ENCODE results near the gene METTL27. TPM values are rescaled to one million over a fixed set of nuclear protein-coding genes. Genes with fewer than 3 reads are reported as not detected.

The METTL27 gene
- total RNA-seq, 4 donors from 2014 or later, result 2.6 to 29.5 (median 5.1) TPM

DNA sequence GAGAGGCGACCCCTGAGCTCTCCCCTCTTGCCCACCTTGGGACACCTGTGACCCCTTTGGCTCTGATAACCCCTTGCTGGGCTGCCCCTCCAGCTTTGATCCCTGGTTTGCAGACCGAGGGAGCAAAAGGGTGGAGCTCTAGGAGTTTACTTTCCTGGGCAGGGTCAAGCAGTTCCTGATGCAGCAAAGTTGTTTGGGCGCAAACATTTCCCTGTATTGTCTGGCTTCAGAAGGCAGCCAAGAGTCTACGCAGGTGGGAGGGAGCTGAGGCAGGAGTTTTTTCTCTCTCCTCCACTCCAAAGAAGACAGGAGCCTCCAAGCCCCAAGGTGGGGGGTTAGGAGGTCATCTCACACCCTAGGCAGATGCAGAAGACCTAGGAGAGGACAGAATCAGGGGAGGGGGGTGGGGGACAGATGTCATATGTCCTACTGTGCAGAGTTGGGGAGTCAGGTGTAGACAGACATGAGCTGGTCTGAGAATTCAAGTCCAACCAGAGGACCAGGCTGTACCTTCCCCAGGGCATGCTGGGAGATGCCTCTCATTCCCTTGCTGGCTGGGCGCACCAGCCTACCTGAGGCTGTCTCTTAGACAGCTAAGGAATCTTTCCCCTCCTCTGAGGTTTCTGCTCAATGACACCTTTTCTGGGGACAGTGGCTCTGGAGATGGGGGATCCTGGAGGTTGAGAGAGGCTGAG is 39.2 kb upstream of the METTL27 start:
- no peak for TF ChIP-seq POLR2A (IDR thresholded peaks at IDR 0.05)
- TF ChIP-seq, protein P1, sequence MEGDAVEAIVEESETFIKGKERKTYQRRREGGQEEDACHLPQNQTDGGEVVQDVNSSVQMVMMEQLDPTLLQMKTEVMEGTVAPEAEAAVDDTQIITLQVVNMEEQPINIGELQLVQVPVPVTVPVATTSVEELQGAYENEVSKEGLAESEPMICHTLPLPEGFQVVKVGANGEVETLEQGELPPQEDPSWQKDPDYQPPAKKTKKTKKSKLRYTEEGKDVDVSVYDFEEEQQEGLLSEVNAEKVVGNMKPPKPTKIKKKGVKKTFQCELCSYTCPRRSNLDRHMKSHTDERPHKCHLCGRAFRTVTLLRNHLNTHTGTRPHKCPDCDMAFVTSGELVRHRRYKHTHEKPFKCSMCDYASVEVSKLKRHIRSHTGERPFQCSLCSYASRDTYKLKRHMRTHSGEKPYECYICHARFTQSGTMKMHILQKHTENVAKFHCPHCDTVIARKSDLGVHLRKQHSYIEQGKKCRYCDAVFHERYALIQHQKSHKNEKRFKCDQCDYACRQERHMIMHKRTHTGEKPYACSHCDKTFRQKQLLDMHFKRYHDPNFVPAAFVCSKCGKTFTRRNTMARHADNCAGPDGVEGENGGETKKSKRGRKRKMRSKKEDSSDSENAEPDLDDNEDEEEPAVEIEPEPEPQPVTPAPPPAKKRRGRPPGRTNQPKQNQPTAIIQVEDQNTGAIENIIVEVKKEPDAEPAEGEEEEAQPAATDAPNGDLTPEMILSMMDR (IDR thresholded peaks at IDR 0.05), result no peak
- no peak for TF ChIP-seq POLR2AphosphoS5 (IDR thresholded peaks at IDR 0.05)
- no peak for TF ChIP-seq EP300 (IDR thresholded peaks at IDR 0.05; ENCODE audit: low read depth)
- 39% methylated on average over 5 of the region's 5 CpGs; no CpG with 5 or more reads in 1 of the 2 donors for WGBS, 2 donors (ENCODE audit: low coverage in 1 of 2)
- intact Hi-C loops (cut with DNase I; ENCODE audit: low total_unique reads), result no loop called here

DNA sequence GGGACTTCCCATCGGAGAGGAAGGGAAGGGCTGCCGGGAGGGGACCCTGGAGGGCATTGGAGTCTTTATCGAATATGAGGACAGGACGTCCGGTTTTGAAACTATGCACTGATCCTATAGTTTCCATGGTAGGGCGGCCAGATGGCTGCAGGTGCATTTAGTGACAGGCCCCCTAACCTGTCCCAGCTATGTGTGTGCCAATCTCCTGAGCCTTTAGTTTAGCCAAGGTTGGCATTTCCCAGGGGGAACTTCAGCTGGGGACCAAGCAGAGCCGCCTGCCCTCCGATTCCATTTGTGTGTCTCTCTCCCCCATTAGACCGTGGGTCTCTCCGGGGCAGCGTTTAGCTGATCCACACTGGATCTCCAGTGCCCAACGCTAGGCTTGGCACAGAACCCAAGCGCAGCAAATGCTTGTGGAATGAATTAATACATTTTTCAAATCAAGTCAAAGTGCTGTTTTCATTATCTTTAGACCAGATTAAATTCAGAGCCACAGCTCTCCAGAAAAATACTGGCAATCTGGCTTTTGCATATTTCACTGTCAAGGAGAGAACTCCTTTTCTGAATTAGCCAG is 38.5 kb upstream of the METTL27 start:
- peaks cover 5 to 11% (median 10%) of the 10 kb centered on the region in 4 donors for H3K4me1 ChIP-seq
- no peak for DNase-seq
- 78% methylated on average over 13 of the region's 13 CpGs; no CpG with 5 or more reads in 1 of the 2 donors for WGBS, 2 donors (ENCODE audit: low coverage in 1 of 2)
- H3K27me3 ChIP-seq, result no peaks in the 10 kb centered on the region
- no peaks in the 10 kb centered on the region for H3K36me3 ChIP-seq
- H3K27ac ChIP-seq, result peak overlapping the region; percentile 5 to 53 (median 21)
- H3K4me3 ChIP-seq, result no peak overlapping the region
- intact Hi-C loops (cut with DNase I; ENCODE audit: low total_unique reads) (no loop called here), in situ Hi-C loops (cut with MboI; ENCODE audit: low pct_ligation_motif_present in 1 of 4, low pct_unique_long_range_greater_than_20kb in 1 of 4, low sequenced_read_pairs in 3 of 4) (loop anchor here in 1 of 4 donors (25.0 kb wide), 1 partner anchor 131 kb away; no protein-coding TSS in a partner anchor)
- H3K9me3 ChIP-seq, result no peaks in the 10 kb centered on the region
- TF ChIP-seq EP300 (IDR thresholded peaks at IDR 0.05; ENCODE audit: low read depth), result no peak

More for the DNA sequence above, 39.2 kb upstream of the METTL27 start:
- peaks cover 5 to 16% (median 13%) of the 10 kb centered on the region in 4 donors for H3K4me1 ChIP-seq
- DNase-seq, result peak; percentile 32
- in situ Hi-C loops (cut with MboI; ENCODE audit: low pct_ligation_motif_present in 1 of 4, low pct_unique_long_range_greater_than_20kb in 1 of 4, low sequenced_read_pairs in 3 of 4), result loop anchor here in 1 of 4 donors (25.0 kb wide), 1 partner anchor 131 kb away; no protein-coding TSS in a partner anchor
- H3K36me3 ChIP-seq, result no peaks in the 10 kb centered on the region
- no peaks in the 10 kb centered on the region for H3K27me3 ChIP-seq
- H3K27ac ChIP-seq, result peak overlapping the region in 3 of 4 donors; percentile 5 to 53 (median 28)
- H3K4me3 ChIP-seq, result no peak overlapping the region
- H3K9me3 ChIP-seq, result no peaks in the 10 kb centered on the region

DNA sequence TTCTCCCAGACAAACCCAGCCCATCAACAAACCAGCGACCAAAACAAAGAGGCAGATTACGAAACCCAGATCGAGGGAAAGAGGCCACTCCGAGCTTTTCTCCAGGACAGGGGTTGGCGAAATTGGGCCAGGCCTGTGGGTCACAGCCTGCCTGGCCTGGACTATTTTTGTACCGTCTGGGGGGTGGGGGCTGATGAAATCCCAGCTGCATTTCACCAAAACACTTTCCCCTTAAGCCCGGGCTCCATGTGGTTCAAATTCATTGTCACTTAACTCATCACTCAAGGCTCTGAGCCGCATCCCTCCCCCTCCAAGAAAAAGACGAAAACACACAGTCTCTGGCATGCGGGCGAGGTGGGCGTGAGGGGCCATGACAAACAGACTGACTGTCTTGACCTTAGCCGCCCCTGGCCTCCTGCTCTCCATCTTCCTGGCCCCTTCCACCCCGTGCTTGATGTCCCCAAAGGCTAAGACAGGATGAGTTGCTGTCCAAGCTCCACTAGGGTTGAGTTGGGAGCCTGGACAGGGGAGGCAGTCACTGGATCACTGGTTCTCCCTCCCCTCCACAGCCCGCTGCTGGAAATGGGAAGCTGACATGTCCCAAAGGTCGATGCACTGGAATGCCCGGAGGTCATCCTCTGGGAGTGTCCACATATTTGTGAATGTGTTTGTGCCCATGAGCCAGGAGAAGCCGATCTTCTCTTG is 37.8 kb upstream of the METTL27 start:
- H3K9me3 ChIP-seq, result no peaks in the 10 kb centered on the region
- no peaks in the 10 kb centered on the region for H3K36me3 ChIP-seq
- H3K27ac ChIP-seq, result peak overlapping the region in 3 of 4 donors; percentile 3 to 53 (median 28)
- no peak for DNase-seq
- no peaks in the 10 kb centered on the region for H3K27me3 ChIP-seq
- TF ChIP-seq POLR2AphosphoS5 (IDR thresholded peaks at IDR 0.05), result no peak
- no peak overlapping the region for H3K4me3 ChIP-seq
- WGBS, 2 donors (ENCODE audit: low coverage in 1 of 2), result 76% methylated on average over 18 of the region's 18 CpGs; no CpG with 5 or more reads in 1 of the 2 donors
- intact Hi-C loops (cut with DNase I; ENCODE audit: low total_unique reads) (no loop called here), in situ Hi-C loops (cut with MboI; ENCODE audit: low pct_ligation_motif_present in 1 of 4, low pct_unique_long_range_greater_than_20kb in 1 of 4, low sequenced_read_pairs in 3 of 4) (loop anchor here (10.0 to 25.0 kb wide), 2 partner anchors 132 to 145 kb away; partner anchors contain the start of gene ELN (in 3 of the 4))
- peaks cover 5 to 11% (median 10%) of the 10 kb centered on the region in 4 donors for H3K4me1 ChIP-seq

DNA sequence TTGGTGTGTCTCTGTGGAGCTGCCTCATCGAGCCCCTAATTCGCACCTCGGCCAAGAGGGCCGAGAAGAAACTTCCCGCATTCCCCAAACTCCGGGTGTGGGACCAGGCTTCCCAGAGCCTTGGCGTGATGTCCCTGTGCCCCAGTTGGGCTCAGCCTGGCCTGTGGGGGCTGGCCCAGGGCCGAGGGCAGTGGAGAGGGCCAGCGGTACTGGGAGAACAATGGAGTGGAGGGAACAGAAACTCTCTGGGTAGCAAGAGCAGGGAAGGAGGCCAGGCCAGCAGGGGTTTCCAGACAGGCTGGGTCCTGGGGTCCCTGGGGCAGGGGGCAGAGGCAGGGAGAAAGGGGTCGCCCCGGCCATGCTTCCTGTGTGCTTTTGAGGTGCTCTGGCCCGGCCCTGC is 34.7 kb upstream of the METTL27 start:
- H3K27me3 ChIP-seq, result no peaks in the 10 kb centered on the region
- no peaks in the 10 kb centered on the region for H3K9me3 ChIP-seq
- H3K27ac ChIP-seq, result no peak overlapping the region
- H3K4me1 ChIP-seq, result peaks cover 5 to 12% (median 11%) of the 10 kb centered on the region in 4 donors
- no peak for DNase-seq
- H3K36me3 ChIP-seq, result no peaks in the 10 kb centered on the region
- 86% methylated on average over 12 of the region's 12 CpGs; no CpG with 5 or more reads in 1 of the 2 donors for WGBS, 2 donors (ENCODE audit: low coverage in 1 of 2)
- intact Hi-C loops (cut with DNase I; ENCODE audit: low total_unique reads), result no loop called here
- H3K4me3 ChIP-seq, result no peak overlapping the region
- TF ChIP-seq, protein P1 (IDR thresholded peaks at IDR 0.05), result no peak
- TF ChIP-seq POLR2AphosphoS5 (IDR thresholded peaks at IDR 0.05) (no peak), POLR2A (IDR thresholded peaks at IDR 0.05) (no peak), EP300 (IDR thresholded peaks at IDR 0.05; ENCODE audit: low read depth) (no peak)
- in situ Hi-C loops (cut with MboI; ENCODE audit: low pct_ligation_motif_present in 1 of 4, low pct_unique_long_range_greater_than_20kb in 1 of 4, low sequenced_read_pairs in 3 of 4), result loop anchor here (10.0 to 25.0 kb wide), 2 partner anchors 135 to 148 kb away; partner anchors contain the start of gene ELN (in 3 of the 4)

All from transverse colon (tissue), 4 donors.